OCI-LY1 (cell line): ENCODE results near the gene DAO.
A peak's percentile ranks its signal among the peaks of the same experiment; 100 is the strongest.

Experiments
- H2AFZ ChIP-seq: fragments of 200-600 bp; sonication (generic), shearing (Covaris generic); 2 replicates; pipeline ENCODE4 v1.6.0; 2014; ENCODE audit warnings: antibody characterized with exemption, mild to moderate bottlenecking, low read length
- H3F3A ChIP-seq: fragments of 200-600 bp; sonication (generic), shearing (Covaris generic); 2 replicates; pipeline ENCODE4 v1.6.0; 2014; ENCODE audit warnings: mild to moderate bottlenecking, antibody characterized with exemption, low read length, moderate library complexity; ENCODE audit not compliant: insufficient read depth
- H3K27ac ChIP-seq: fragments of 200-600 bp; sonication (generic); 2 replicates; pipeline ENCODE4 v1.5.1; 2014; ENCODE audit warnings: low read length, mixed run types, mild to moderate bottlenecking, low read depth; ENCODE audit not compliant: poor library complexity, severe bottlenecking
- H3K27me3 ChIP-seq: fragments of 200-600 bp; sonication (generic); 2 replicates; pipeline ENCODE4 v1.6.0; 2014; ENCODE audit warnings: antibody characterized with exemption, mild to moderate bottlenecking, low read length, moderate library complexity; ENCODE audit not compliant: insufficient read depth
- H3K36me3 ChIP-seq: fragments of 200-600 bp; sonication (generic); 2 replicates; pipeline ENCODE4 v1.6.1; 2014; ENCODE audit warnings: mild to moderate bottlenecking, antibody characterized with exemption, low read length, moderate library complexity, mixed read lengths; ENCODE audit not compliant: insufficient read depth
- H3K4me1 ChIP-seq: fragments of 200-600 bp; sonication (generic); 2 replicates; pipeline ENCODE4 v1.5.1; 2014; ENCODE audit warnings: mild to moderate bottlenecking, low read length, moderate library complexity; ENCODE audit not compliant: insufficient read depth, severe bottlenecking
- H3K4me2 ChIP-seq: fragments of 200-600 bp; sonication (generic), shearing (Covaris generic); 2 replicates; pipeline ENCODE4 v1.6.1; 2014; ENCODE audit warnings: low read length
- H3K4me3 ChIP-seq: fragments of 200-600 bp; sonication (generic); 2 replicates; pipeline ENCODE4 v1.5.1; 2014; ENCODE audit warnings: low read length, low read depth, mild to moderate bottlenecking, mixed read lengths; ENCODE audit not compliant: poor library complexity, severe bottlenecking
- H3K79me2 ChIP-seq: fragments of 200-600 bp; shearing (Covaris generic); 2 replicates; pipeline ENCODE4 v1.6.1; 2016; ENCODE audit warnings: mixed run types, low read length, mixed read lengths; ENCODE audit not compliant: insufficient read depth
- H3K9ac ChIP-seq: fragments of 200-600 bp; sonication (generic), shearing (Covaris generic); 2 replicates; pipeline ENCODE4 v1.6.1; 2014; ENCODE audit warnings: mild to moderate bottlenecking, low read length, mixed read lengths
- H3K9me2 ChIP-seq: fragments of 200-600 bp; sonication (generic), shearing (Covaris generic); 2 replicates; pipeline ENCODE4 v1.6.1; 2014; ENCODE audit warnings: low read depth, mild to moderate bottlenecking, low read length, mixed read lengths
- H3K9me3 ChIP-seq: fragments of 200-600 bp; shearing (Covaris generic); 2 replicates; pipeline ENCODE4 v1.6.1; 2014; ENCODE audit warnings: low read length, mixed read lengths
- H4K20me1 ChIP-seq: fragments of 200-600 bp; sonication (generic), shearing (Covaris generic); 2 replicates; pipeline ENCODE4 v1.6.0; 2016; ENCODE audit warnings: mild to moderate bottlenecking, low read length; ENCODE audit not compliant: insufficient read depth
- EZH2 ChIP-seq: fragments of 200-600 bp; sonication (generic), shearing (Covaris generic); IDR thresholded peaks from 2 replicates; pipeline ENCODE4 v1.8.0; 2017; ENCODE audit warnings: borderline replicate concordance, mixed run types, mild to moderate bottlenecking, antibody characterized with exemption, low read length, moderate library complexity, mixed read lengths
- TF ChIP-seq, protein P1 (sequence below): fragments of 200-600 bp; sonication (generic), shearing (Covaris generic); IDR thresholded peaks from 2 replicates; pipeline ENCODE4 v1.5.1; 2017; ENCODE audit warnings: mild to moderate bottlenecking, antibody characterized with exemption, low read length, moderate library complexity, mixed read lengths

DAO gene

GRCh38 chr12:108838194-108839017, 41.5 kb upstream of the DAO start:
- TF ChIP-seq, protein P1, sequence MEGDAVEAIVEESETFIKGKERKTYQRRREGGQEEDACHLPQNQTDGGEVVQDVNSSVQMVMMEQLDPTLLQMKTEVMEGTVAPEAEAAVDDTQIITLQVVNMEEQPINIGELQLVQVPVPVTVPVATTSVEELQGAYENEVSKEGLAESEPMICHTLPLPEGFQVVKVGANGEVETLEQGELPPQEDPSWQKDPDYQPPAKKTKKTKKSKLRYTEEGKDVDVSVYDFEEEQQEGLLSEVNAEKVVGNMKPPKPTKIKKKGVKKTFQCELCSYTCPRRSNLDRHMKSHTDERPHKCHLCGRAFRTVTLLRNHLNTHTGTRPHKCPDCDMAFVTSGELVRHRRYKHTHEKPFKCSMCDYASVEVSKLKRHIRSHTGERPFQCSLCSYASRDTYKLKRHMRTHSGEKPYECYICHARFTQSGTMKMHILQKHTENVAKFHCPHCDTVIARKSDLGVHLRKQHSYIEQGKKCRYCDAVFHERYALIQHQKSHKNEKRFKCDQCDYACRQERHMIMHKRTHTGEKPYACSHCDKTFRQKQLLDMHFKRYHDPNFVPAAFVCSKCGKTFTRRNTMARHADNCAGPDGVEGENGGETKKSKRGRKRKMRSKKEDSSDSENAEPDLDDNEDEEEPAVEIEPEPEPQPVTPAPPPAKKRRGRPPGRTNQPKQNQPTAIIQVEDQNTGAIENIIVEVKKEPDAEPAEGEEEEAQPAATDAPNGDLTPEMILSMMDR, result no peak
- TF ChIP-seq EZH2, result no peak
- peak overlapping the region; percentile 23 for H3K27ac ChIP-seq
- H3K9me3 ChIP-seq, result no peaks in the 10 kb centered on the region
- H2AFZ ChIP-seq, result no peak overlapping the region
- no peaks in the 10 kb centered on the region for H3F3A ChIP-seq
- H4K20me1 ChIP-seq, result no peaks in the 10 kb centered on the region
- no peaks in the 10 kb centered on the region for H3K9me2 ChIP-seq
- H3K4me1 ChIP-seq, result peaks cover 8% of the 10 kb centered on the region
- H3K4me2 ChIP-seq, result no peak overlapping the region; the same call in 1 of the 2 replicates
- H3K4me3 ChIP-seq, result no peak overlapping the region
- H3K36me3 ChIP-seq, result no peaks in the 10 kb centered on the region
- no peaks in the 10 kb centered on the region for H3K27me3 ChIP-seq
- no peaks in the 10 kb centered on the region for H3K79me2 ChIP-seq
- no peak overlapping the region; the same call in 1 of the 2 replicates for H3K9ac ChIP-seq

GRCh38 chr12:108839018-108839889, 40.6 kb upstream of the DAO start:
- H3K4me2 ChIP-seq, result no peak overlapping the region

GRCh38 chr12:108839890-108840230, 40.0 kb upstream of the DAO start:
- Histone ChIP-seq H3K36me3 (no peaks in the 10 kb centered on the region), H3K4me2 (no peak overlapping the region), H3K9me2 (no peaks in the 10 kb centered on the region), H3K9me3 (no peaks in the 10 kb centered on the region), H3K79me2 (no peaks in the 10 kb centered on the region), H3F3A (no peaks in the 10 kb centered on the region), H4K20me1 (no peaks in the 10 kb centered on the region), H3K27me3 (no peaks in the 10 kb centered on the region), H3K27ac (no peak overlapping the region), H3K4me1 (peaks cover 8% of the 10 kb centered on the region), H3K9ac (no peak overlapping the region), H3K4me3 (no peak overlapping the region), H2AFZ (no peak overlapping the region)
- TF ChIP-seq EZH2, result no peak
- TF ChIP-seq, protein P1, result no peak

More at GRCh38 chr12:108839018-108839889, 40.6 kb upstream of the DAO start:
- Histone ChIP-seq H3K36me3 (no peaks in the 10 kb centered on the region), H3K79me2 (no peaks in the 10 kb centered on the region), H2AFZ (no peak overlapping the region), H3K9me3 (no peaks in the 10 kb centered on the region), H3K27me3 (no peaks in the 10 kb centered on the region), H3K27ac (no peak overlapping the region), H3F3A (no peaks in the 10 kb centered on the region), H3K4me1 (peaks cover 8% of the 10 kb centered on the region), H3K9ac (no peak overlapping the region), H3K9me2 (no peaks in the 10 kb centered on the region), H4K20me1 (no peaks in the 10 kb centered on the region), H3K4me3 (no peak overlapping the region)
- TF ChIP-seq, protein P1, result no peak
- TF ChIP-seq EZH2, result no peak
